ENCODE data around the gene NDUFV3. TPM values are rescaled to one million over a fixed set of nuclear protein-coding genes. Genes with fewer than 3 reads are reported as not detected.

Gene NDUFV3
- total and polyA plus RNA-seq, 10 donors, result 12.0 to 38.8 (median 35.1) TPM

GRCh38 chr21:42864286-42864685, 28.8 kb upstream of the NDUFV3 start:
- Histone ChIP-seq H3K4me3 (no peak overlapping the region), H3K36me3 (peaks cover 0 to 97% (median 58%) of the 10 kb centered on the region in 6 donors), H3K4me1 (peaks cover 0 to 32% (median 11%) of the 10 kb centered on the region in 6 donors), H3K27ac (no peak overlapping the region), H3K9me3 (no peaks in the 10 kb centered on the region), H3K27me3 (replicated peaks in 1 of 7) (no peaks in the 10 kb centered on the region)
- 82 to 94% (median 88%) methylated on average over 6 to 14 of the region's 14 CpGs for WGBS, 5 donors
- no peak for DNase-seq
- intact Hi-C loops (cut with DNase I; ENCODE audit: low total_unique reads), result no loop called here
- TF ChIP-seq POLR2A (IDR thresholded peaks at IDR 0.05) (no peak), POLR2AphosphoS5 (IDR thresholded peaks at IDR 0.05) (no peak), CTCF (IDR thresholded peaks at IDR 0.05 in 8 of 11, conservative IDR thresholded peaks at IDR 0.05 in 3 of 11) (no peak)

DNA sequence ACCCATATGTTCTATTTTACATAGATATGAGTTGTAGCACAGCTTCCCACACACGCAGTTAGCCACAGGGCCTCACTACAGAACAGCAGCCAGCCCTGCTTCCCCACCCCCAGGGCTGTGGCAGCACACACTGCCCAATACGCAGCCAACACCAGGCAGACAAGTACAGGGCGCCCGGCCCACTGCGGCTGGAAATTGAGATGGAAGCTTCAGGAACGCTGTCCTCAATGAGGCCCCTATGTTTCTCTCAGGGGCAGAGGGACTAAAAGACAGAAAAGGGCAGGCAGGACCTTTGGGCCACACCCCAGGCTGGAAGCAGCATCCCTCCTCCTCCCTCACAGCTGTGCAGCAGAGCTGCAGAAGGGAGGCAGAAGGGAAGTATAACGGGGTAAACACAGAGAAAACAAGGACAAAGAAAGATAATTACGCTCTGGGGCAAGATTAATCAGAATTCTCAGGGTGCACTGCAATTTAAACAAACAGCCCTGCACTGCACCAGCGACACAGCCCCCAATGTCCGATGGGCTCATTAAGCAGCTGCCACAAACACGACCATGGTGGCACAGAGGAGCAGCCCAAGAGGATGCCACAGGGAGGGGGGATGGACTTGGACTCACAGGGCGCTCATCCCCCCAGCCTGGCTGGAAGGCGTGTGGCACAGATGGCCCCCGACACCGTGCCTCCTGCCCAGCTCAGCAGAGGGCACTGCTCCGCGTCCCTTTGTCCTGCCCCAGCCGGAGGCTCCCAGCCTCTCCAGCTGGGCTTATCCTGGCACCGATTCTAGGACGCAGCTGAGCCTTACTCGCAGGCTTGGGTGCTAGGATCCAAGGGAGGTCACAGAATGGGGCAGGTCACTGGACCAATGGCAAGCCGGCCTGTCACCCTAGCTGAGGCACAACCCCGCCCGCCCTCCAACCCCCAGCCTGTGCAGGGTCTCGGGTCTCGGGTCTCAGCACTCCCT, 28.0 kb upstream of the NDUFV3 start:
- Histone ChIP-seq H3K36me3 (peaks cover 0 to 97% (median 57%) of the 10 kb centered on the region in 6 donors), H3K4me1 (peaks cover 0 to 32% (median 11%) of the 10 kb centered on the region in 6 donors), H3K27me3 (replicated peaks in 1 of 7) (no peaks in the 10 kb centered on the region), H3K4me3 (no peak overlapping the region), H3K9me3 (no peaks in the 10 kb centered on the region), H3K27ac (no peak overlapping the region)
- TF ChIP-seq POLR2AphosphoS5 (IDR thresholded peaks at IDR 0.05), result no peak
- TF ChIP-seq CTCF (IDR thresholded peaks at IDR 0.05 in 8 of 11, conservative IDR thresholded peaks at IDR 0.05 in 3 of 11), result no peak
- TF ChIP-seq POLR2A (IDR thresholded peaks at IDR 0.05), result no peak
- WGBS, 5 donors, result 89 to 94% (median 91%) methylated on average over 22 to 26 of the region's 26 CpGs
- intact Hi-C loops (cut with DNase I; ENCODE audit: low total_unique reads), result no loop called here
- no peak for DNase-seq

GRCh38 chr21:42865776-42866160, 27.3 kb upstream of the NDUFV3 start:
- Histone ChIP-seq H3K27me3 (replicated peaks in 1 of 7) (no peaks in the 10 kb centered on the region), H3K27ac (no peak overlapping the region), H3K4me1 (peaks cover 0 to 32% (median 11%) of the 10 kb centered on the region in 6 donors), H3K36me3 (peaks cover 0 to 97% (median 56%) of the 10 kb centered on the region in 6 donors), H3K4me3 (no peak overlapping the region), H3K9me3 (no peaks in the 10 kb centered on the region)
- intact Hi-C loops (cut with DNase I; ENCODE audit: low total_unique reads), result no loop called here
- WGBS, 5 donors, result 79 to 88% (median 83%) methylated on average over 8 of the region's 8 CpGs
- TF ChIP-seq CTCF (IDR thresholded peaks at IDR 0.05 in 8 of 11, conservative IDR thresholded peaks at IDR 0.05 in 3 of 11) (no peak), POLR2AphosphoS5 (IDR thresholded peaks at IDR 0.05) (no peak), POLR2A (IDR thresholded peaks at IDR 0.05) (no peak)
- DNase-seq, result no peak

GRCh38 chr21:42868196-42868595, 24.9 kb upstream of the NDUFV3 start:
- Histone ChIP-seq H3K9me3 (no peaks in the 10 kb centered on the region), H3K27me3 (replicated peaks in 1 of 7) (no peaks in the 10 kb centered on the region), H3K36me3 (peaks cover 0 to 97% (median 62%) of the 10 kb centered on the region in 6 donors), H3K4me3 (no peak overlapping the region), H3K4me1 (peaks cover 0 to 13% (median 0%) of the 10 kb centered on the region in 6 donors), H3K27ac (no peak overlapping the region)
- intact Hi-C loops (cut with DNase I; ENCODE audit: low total_unique reads), result no loop called here
- no peak for DNase-seq
- TF ChIP-seq POLR2A (IDR thresholded peaks at IDR 0.05) (no peak), POLR2AphosphoS5 (IDR thresholded peaks at IDR 0.05) (peak in 1 of 3 donors; percentile 19), CTCF (IDR thresholded peaks at IDR 0.05 in 8 of 11, conservative IDR thresholded peaks at IDR 0.05 in 3 of 11) (no peak)
- WGBS, 5 donors, result 89 to 99% (median 94%) methylated on average over 9 to 10 of the region's 10 CpGs

All from spleen (tissue), 11 donors.